HCT116 (cell line): ENCODE measurements around the gene AUTS2.

ENCODE experiments used
- ATF3 ChIP-seq: IDR thresholded peaks from 2 replicates; pipeline ENCODE4 v1.6.1; 2012
- ZNF274 ChIP-seq: fragments of 200-500 bp; sonication (Bioruptor generic); IDR thresholded peaks from 2 replicates; pipeline ENCODE4 v1.6.1; 2014; ENCODE audit warnings: mild to moderate bottlenecking, low read depth, low read length, inconsistent platforms
- TF ChIP-seq, protein P1 (sequence below), 3 experiments: fragments of 200-600 bp in 1 of 3; sonication (generic) in 1 of 3; IDR thresholded peaks in 2 of 3; conservative IDR thresholded peaks in 1 of 3; 2 replicates each; pipeline ENCODE4 v1.5.1; 2012 to 2017; ENCODE audit warnings: low read depth in 2 of 3, low read length in 2 of 3, antibody characterized with exemption in 1 of 3, borderline replicate concordance in 1 of 3, control low read depth in 1 of 3, mild to moderate bottlenecking in 1 of 3, mixed read lengths in 1 of 3, mixed run types in 1 of 3, moderate library complexity in 1 of 3; ENCODE audit not compliant: insufficient read depth in 1 of 3

- TF ChIP-seq ZNF274, result no peak
- no peak for TF ChIP-seq ATF3
- TF ChIP-seq, protein P1, sequence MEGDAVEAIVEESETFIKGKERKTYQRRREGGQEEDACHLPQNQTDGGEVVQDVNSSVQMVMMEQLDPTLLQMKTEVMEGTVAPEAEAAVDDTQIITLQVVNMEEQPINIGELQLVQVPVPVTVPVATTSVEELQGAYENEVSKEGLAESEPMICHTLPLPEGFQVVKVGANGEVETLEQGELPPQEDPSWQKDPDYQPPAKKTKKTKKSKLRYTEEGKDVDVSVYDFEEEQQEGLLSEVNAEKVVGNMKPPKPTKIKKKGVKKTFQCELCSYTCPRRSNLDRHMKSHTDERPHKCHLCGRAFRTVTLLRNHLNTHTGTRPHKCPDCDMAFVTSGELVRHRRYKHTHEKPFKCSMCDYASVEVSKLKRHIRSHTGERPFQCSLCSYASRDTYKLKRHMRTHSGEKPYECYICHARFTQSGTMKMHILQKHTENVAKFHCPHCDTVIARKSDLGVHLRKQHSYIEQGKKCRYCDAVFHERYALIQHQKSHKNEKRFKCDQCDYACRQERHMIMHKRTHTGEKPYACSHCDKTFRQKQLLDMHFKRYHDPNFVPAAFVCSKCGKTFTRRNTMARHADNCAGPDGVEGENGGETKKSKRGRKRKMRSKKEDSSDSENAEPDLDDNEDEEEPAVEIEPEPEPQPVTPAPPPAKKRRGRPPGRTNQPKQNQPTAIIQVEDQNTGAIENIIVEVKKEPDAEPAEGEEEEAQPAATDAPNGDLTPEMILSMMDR (IDR thresholded peaks at IDR 0.05 in 2 of 3, conservative IDR thresholded peaks at IDR 0.05 in 1 of 3; ENCODE audit: borderline replicate concordance in 1 of 3, insufficient read depth in 1 of 3, low read depth in 2 of 3, low read length in 2 of 3), result no peak
Measured at GRCh38 chr7:69761290-69761922, 163.1 kb downstream of the AUTS2 start.
